ENCODE results near the gene MIAT.
"Not testable (repeated sequence)": the region's sequence is repeated elsewhere in the genome, so short reads cannot be mapped to it uniquely, and the experiment has no call there.

The MIAT gene

DNA sequence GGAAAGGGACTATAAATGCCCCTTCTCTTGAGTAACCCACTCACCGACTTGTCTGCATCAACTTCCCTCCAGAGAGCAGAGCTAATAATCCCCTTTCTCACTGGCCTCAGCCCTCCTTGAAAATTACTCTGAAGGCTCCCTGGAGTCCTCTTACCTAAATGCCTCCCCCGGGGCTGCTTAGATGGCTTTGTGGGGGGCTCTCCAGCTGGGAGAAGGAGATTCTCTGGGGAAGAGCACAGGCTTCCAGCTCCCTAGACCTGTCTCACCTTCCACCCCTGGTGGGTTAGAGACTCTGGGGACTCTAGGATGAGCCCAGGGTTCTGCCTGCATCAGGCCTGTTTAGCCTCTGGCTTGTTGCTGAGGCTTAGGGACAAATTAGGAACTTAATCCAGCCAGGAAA is 39.8 kb downstream of the MIAT start:
- DNase-seq (ENCODE audit: low read depth in 2 of 2): no peak

GRCh38 chr22:26700462-26700861 is 43.1 kb downstream of the MIAT start:
- DNase-seq (ENCODE audit: low read depth in 2 of 2): no peak

DNA sequence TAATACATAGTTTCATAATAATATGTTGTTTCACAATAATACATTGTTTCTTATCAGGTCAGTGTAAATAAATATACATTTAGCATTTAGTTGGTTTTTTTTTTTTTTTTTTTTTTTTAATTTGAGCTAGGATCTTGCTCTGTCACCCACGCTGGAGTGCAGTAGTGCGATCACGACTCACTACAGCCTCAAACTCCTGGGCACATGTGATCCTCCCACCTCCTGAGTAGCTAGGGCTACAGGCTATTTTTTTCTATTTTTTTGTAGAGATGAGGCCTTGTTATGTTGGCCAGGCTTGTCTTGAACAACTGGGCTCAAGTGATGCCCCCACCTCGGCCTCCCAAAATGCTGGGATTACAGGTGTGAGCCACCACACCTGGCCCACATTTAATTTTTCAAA is 43.5 kb downstream of the MIAT start:
- DNase-seq (ENCODE audit: low read depth in 2 of 2): no peak

DNA sequence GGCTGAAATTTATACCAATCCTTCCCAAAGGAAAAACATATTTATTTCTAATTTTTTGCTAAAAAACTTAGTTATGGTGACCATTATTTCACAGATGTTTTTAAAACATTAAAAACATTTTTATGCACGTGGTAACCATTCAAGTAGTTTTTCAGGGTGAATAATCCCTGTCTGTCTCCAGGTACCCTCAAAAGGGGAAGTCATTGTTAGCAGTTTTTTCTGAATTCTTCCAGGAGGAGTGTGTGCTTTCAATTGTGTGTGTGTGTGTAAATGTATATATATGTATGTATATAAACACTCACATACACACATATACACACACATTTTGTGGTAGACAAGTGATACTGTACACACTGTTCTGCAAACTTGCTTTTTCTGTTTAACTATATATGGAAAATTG is 43.9 kb downstream of the MIAT start:
- DNase-seq (ENCODE audit: low read depth in 2 of 2): no peak

GRCh38 chr22:26702906-26703830 is 45.8 kb downstream of the MIAT start:
- DNase-seq (ENCODE audit: low read depth in 2 of 2): no peak

DNA sequence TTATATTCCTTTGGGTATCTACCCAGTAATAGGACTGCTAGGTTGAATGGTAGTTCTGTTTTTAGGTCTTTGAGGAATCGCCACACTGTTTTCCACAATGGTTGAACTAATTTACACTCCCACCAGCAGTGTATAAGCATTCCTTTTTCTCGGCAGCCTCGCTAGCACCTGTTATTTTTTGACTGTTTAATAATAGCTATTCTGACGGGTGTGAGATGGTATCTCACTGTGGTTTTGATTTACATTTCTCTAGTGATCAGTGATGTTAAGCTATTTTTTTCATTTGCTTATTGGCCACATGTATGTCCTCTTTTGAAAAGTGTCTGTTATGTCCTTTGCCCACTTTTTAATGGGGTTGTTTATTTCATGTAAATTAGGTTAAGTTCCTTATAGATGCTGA is 48.0 kb downstream of the MIAT start:
- not testable (repeated sequence) for DNase-seq (ENCODE audit: low read depth in 2 of 2)

GRCh38 chr22:26707090-26707489 is 49.7 kb downstream of the MIAT start:
- no peak for DNase-seq (ENCODE audit: low read depth in 2 of 2)

DNA sequence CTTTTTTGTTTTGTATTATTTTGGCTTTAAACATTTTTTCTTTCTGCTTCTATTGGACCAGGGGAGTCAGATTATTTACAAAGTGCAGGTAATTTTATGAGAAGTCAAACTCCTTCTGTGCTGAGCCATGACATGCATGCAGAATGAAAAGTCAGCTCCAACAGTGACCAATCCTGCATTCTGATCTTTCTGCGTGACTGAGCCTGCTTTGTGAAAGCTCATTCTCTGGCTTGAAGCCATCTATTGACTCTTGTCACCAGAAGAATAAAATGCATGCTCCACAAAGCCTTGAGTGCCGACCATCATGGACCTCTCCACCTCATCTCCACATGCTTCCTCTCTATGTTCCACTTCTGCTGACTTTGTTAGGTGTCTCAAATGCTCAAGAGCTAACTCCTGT is 50.2 kb downstream of the MIAT start:
- no peak for DNase-seq (ENCODE audit: low read depth in 2 of 2)

DNA sequence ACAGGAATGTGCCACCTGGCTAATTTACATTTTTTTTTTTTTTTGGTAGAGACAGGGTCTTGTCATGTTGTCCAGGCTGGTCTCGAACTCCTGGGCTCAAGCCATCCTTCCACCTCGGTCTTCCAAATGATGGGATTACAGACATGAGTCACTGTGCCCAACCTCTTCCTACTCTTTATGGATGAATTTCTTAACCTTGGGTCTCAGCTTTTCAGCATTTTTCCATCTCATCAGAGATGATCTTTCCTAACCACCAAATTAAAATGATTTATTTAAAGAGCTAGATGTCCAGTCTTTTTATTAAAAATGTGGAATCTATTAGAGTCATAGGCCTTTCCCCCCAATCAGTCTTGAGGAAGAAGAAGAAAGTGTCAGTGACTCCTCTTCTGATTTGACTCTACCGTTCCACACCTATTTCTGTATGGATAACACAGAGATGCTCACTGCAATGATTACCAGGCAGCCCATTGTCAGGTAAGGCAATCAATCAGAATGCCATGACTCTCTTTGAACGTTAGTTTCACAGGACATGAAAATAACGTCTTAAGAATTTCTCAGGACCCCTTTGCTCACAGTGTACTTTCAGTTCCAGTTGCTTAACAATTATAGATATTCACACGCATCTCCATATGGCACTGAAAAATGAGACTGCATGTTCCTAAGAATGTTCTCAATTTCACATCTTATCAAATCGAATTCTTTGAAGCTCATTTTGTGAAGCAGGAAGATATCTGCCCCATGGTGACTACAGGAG is 51.0 kb downstream of the MIAT start:
- no peak for DNase-seq (ENCODE audit: low read depth in 2 of 2)

DNA sequence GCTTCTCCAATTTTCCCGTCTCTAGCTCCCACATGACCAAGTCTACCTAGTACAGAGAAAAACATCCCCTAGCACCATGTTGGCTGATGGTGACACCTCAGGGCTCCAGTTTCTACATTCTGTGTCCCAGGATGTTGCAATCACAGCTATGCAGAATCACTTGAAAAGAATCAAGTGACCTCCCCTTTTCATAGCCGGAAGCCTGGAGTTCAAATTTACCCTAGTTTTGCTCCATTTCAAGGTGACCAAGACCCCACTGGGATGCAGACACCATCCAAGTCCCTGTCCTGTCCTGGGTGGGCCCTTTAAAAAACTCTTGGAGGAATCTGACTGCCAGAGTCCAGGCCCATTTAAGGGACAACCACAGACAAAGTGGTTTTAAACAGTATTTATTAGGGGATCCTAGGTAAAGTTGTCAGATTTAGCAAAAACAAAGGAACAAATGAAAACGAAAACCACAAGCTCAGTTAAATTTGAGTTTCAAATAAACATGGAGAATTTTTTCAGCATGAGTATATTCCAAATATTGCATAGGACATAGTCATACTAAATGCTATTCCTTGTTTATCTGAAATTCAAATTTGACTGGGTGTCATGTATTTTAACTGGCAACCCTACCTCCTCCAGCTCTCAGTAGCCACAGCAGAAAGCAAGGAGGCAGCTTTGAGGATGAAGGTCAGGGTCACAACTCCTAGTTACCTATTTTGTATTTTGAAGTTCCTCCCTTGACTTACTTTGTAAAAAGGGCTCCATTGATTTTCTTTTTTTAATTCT is 52.4 kb downstream of the MIAT start:
- DNase-seq (ENCODE audit: low read depth in 2 of 2): no peak

- no peak for DNase-seq (ENCODE audit: low read depth in 2 of 2)
These were observed 54.0 kb downstream of the MIAT start for GRCh38 chr22:26711205-26711963.

DNA sequence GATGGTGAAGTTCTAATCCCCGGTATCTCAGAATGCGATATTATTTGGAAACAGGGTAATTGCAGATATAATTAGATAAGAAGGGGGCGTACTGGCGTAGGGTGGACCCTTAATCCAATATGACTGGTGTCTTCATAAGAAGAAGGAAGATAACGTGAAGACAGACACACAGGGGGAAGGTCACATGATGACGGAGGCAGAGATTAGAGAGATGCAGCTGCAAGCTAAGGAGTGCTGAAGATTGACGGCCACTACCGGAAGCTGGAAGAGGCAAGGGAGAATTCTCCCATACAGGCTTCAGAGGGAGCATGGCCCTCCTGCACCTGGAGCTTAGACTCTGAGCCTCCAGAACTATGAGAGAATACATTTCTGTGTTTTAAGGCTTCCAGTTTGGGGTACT is 54.8 kb downstream of the MIAT start:
- DNase-seq (ENCODE audit: low read depth in 2 of 2): no peak

GRCh38 chr22:26713823-26714449 is 56.5 kb downstream of the MIAT start:
- no peak for DNase-seq (ENCODE audit: low read depth in 2 of 2)

GRCh38 chr22:26714971-26715370 is 57.6 kb downstream of the MIAT start:
- no peak for DNase-seq (ENCODE audit: low read depth in 2 of 2)

DNA sequence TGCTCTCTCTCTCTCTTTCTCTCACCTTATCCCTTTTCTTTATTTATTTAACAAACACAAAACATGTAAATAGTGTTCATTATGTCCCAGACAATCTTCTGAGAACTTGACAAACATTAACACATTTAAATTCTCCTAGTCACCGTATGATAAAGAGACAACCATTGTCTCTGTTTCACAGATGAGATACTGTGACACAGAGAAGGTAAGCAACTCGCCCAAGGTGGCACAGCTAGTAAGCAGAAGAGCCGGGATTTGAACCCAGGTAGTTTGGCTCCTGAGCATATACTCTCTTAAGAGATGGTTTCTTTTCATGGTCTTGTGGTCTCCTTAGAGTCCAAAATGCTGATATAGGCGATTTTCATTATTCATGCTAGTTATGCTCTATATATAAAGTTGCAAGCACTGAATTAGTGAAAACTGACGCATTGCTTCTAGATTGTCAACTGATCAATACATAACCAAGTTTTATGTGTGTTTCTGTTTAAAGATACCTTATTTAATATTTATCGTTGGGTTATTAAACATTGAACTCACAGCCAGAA is 58.1 kb downstream of the MIAT start:
- DNase-seq (ENCODE audit: low read depth in 2 of 2): no peak

DNA sequence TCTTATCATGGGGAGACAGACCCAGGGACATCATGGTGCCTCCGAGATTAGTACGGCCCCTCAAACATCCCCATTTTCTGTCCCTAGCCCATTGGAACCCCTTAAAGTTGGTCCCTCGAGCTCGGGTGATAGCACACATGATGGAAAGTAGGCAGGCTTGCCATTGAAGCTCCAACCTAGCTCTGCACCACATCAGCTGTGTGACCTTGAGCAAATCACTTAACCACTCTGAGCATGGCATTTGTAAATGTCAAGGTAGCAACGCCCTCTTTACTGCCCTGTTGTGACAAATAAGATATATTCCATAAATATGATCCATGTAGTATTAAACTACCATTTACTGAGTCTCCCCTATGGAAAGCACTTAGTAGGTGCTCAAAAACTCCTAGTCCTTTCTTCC is 61.1 kb downstream of the MIAT start:
- DNase-seq (ENCODE audit: low read depth in 2 of 2): no peak

- DNase-seq (ENCODE audit: low read depth in 2 of 2): no peak
These were observed 61.5 kb downstream of the MIAT start for GRCh38 chr22:26718905-26719304.

- no peak for DNase-seq (ENCODE audit: low read depth in 2 of 2)
These were observed 64.8 kb downstream of the MIAT start for GRCh38 chr22:26722159-26722558.

GRCh38 chr22:26724414-26724813 is 67.0 kb downstream of the MIAT start:
- DNase-seq (ENCODE audit: low read depth in 2 of 2): no peak

DNA sequence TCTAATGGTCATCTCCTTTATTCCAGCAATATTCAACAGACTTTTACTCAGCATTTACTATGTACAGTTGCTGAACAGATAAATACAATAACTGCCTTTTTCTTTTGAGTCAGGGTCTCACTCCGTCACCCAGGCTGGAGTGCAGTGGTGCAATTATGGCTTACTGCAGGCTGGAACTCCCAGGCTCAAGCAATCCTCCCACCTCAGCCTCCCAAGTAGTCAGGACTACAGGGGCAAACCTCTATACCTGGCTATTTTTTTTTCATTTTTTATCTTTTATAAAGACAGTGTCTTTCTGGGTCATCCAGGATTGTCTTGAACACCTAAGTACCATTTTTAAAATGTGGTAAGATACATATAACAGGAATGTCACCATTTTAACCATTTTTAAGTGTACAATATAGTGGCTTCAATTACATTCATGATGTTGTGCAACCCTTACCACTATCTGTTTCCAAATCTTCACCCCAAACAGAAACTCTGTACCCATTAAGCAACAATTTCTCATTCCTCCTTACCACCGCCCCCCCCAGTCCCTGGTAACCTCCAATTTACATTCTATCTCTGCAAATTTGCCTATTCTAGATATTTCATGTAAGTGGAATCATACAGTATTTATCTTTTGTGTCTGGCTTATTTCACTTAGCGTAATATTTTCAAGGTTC is 67.8 kb downstream of the MIAT start:
- DNase-seq (ENCODE audit: low read depth in 2 of 2): no peak

Data from stimulated activated CD8-positive, alpha-beta memory T cell treated with anti-CD3 and anti-CD28 coated beads, Interleukin-7, amount 100 ng/mL, for 1 hour (primary cell).